ENCODE data around the gene VPS13C. TPM values are rescaled to one million over a fixed set of nuclear protein-coding genes. Genes with fewer than 3 reads are reported as not detected.

VPS13C gene
- total and polyA plus RNA-seq, 2 donors (not counting 1 experiment from before 2014, with no cell fraction given), result 40.0 to 236 TPM

- no CpG with 5 or more reads among the region's 1 CpG for WGBS (ENCODE audit: insufficient coverage)
These were observed 236.0 kb downstream of the VPS13C start for GRCh38 chr15:61824291-61824690.

GRCh38 chr15:61822511-61822910, 237.7 kb downstream of the VPS13C start:
- no peak for ATAC-seq (ENCODE audit: low read depth)
- Histone ChIP-seq H3K4me1 (ENCODE audit: control insufficient read depth in 2 of 2, insufficient read depth in 2 of 2, low read length in 2 of 2) (no peaks in the 10 kb centered on the region), H4K20me1 (ENCODE audit: control insufficient read depth, insufficient read depth, low read length, poor library complexity, severe bottlenecking) (no peaks in the 10 kb centered on the region), H3K36me3 (replicated peaks in 1 of 2; ENCODE audit: control extremely low read depth in 1 of 2, control insufficient read depth in 1 of 2, extremely low read depth in 1 of 2, insufficient read depth in 2 of 2, low read length in 1 of 2) (no peaks in the 10 kb centered on the region), H3K4me3 (ENCODE audit: control extremely low read depth in 1 of 5, extremely low read depth in 1 of 5, insufficient read depth in 1 of 5, low read depth in 2 of 5, low read length in 4 of 5) (no peak overlapping the region), H3K9me3 (ENCODE audit: control extremely low read depth in 1 of 3, control insufficient read depth in 2 of 3, insufficient read depth in 1 of 3, low read length in 2 of 3) (no peaks in the 10 kb centered on the region), H3K27ac (ENCODE audit: low read length in 2 of 2) (no peak overlapping the region), H3K9ac (ENCODE audit: low read length) (no peak overlapping the region), H3K79me2 (ENCODE audit: control insufficient read depth, insufficient read depth, low read length) (no peaks in the 10 kb centered on the region), H3K4me2 (replicated peaks; ENCODE audit: low read depth, low read length, poor library complexity, severe bottlenecking) (no peak overlapping the region), H2AFZ (ENCODE audit: insufficient read depth, low read depth, low read length, poor library complexity, severe bottlenecking) (no peak overlapping the region), H3K27me3 (replicated peaks in 1 of 4; ENCODE audit: control extremely low read depth in 1 of 4, control insufficient read depth in 3 of 4, insufficient read depth in 4 of 4, low read length in 3 of 4) (peaks cover 0 to 6% (median 2%) of the 10 kb centered on the region in 4 experiments)
- H3K27me3 Mint-ChIP-seq, result peaks cover 25% of the 10 kb centered on the region
- TF ChIP-seq EZH2 (IDR thresholded peaks at IDR 0.05; ENCODE audit: borderline replicate concordance, insufficient read depth, low read depth, low read length, poor library complexity, severe bottlenecking) (no peak), CTCF (IDR thresholded peaks at IDR 0.05) (no peak)
- H3K4me3 Mint-ChIP-seq, result no peak overlapping the region
- no peak overlapping the region for H3K27ac Mint-ChIP-seq
- CTCF ChIA-PET, result no interaction called here
- H3K9me3 Mint-ChIP-seq (ENCODE audit: insufficient read depth), result no peaks in the 10 kb centered on the region
- POLR2A ChIA-PET, result no interaction called here
- no peaks in the 10 kb centered on the region for H3K4me1 Mint-ChIP-seq
- DNase-seq, result no peak
- WGBS (ENCODE audit: insufficient coverage), result 86% methylated on average over 1 of the region's 3 CpGs
- intact Hi-C loops (cut with micrococcal nuclease), result no loop called here

More at GRCh38 chr15:61824291-61824690, 236.0 kb downstream of the VPS13C start:
- TF ChIP-seq EZH2 (IDR thresholded peaks at IDR 0.05; ENCODE audit: borderline replicate concordance, insufficient read depth, low read depth, low read length, poor library complexity, severe bottlenecking) (no peak), CTCF (IDR thresholded peaks at IDR 0.05) (no peak)
- ATAC-seq (ENCODE audit: low read depth), result no peak
- H3K36me3 ChIP-seq (replicated peaks in 1 of 2; ENCODE audit: control extremely low read depth in 1 of 2, control insufficient read depth in 1 of 2, extremely low read depth in 1 of 2, insufficient read depth in 2 of 2, low read length in 1 of 2), result no peaks in the 10 kb centered on the region
- Mint-ChIP-seq H3K27me3 (peaks cover 25% of the 10 kb centered on the region), H3K4me3 (no peak overlapping the region), H3K9me3 (ENCODE audit: insufficient read depth) (no peaks in the 10 kb centered on the region), H3K27ac (no peak overlapping the region), H3K4me1 (no peaks in the 10 kb centered on the region)
- H3K4me1 ChIP-seq (ENCODE audit: control insufficient read depth in 2 of 2, insufficient read depth in 2 of 2, low read length in 2 of 2), result no peaks in the 10 kb centered on the region
- no peak overlapping the region for H3K27ac ChIP-seq (ENCODE audit: low read length in 2 of 2)
- no peak overlapping the region for H2AFZ ChIP-seq (ENCODE audit: insufficient read depth, low read depth, low read length, poor library complexity, severe bottlenecking)
- POLR2A ChIA-PET, result no interaction called here
- H3K9me3 ChIP-seq (ENCODE audit: control extremely low read depth in 1 of 3, control insufficient read depth in 2 of 3, insufficient read depth in 1 of 3, low read length in 2 of 3), result no peaks in the 10 kb centered on the region
- H4K20me1 ChIP-seq (ENCODE audit: control insufficient read depth, insufficient read depth, low read length, poor library complexity, severe bottlenecking), result no peaks in the 10 kb centered on the region
- no peak overlapping the region for H3K4me3 ChIP-seq (ENCODE audit: control extremely low read depth in 1 of 5, extremely low read depth in 1 of 5, insufficient read depth in 1 of 5, low read depth in 2 of 5, low read length in 4 of 5)
- H3K79me2 ChIP-seq (ENCODE audit: control insufficient read depth, insufficient read depth, low read length), result no peaks in the 10 kb centered on the region
- no peak overlapping the region for H3K4me2 ChIP-seq (replicated peaks; ENCODE audit: low read depth, low read length, poor library complexity, severe bottlenecking)
- H3K9ac ChIP-seq (ENCODE audit: low read length), result no peak overlapping the region
- intact Hi-C loops (cut with micrococcal nuclease), result no loop called here
- H3K27me3 ChIP-seq (replicated peaks in 1 of 4; ENCODE audit: control extremely low read depth in 1 of 4, control insufficient read depth in 3 of 4, insufficient read depth in 4 of 4, low read length in 3 of 4), result peaks cover 0 to 6% (median 2%) of the 10 kb centered on the region in 4 experiments
- no peak for DNase-seq
- CTCF ChIA-PET, result interaction anchor here (1.3 kb wide), 1 partner anchor 10 kb away, joined by 3 read pairs; no protein-coding TSS in a partner anchor
